Mammary epithelial cell (primary cell): ENCODE data around the gene MTAP.

Experiments used
- CTCF ChIP-seq, 2 donors: IDR thresholded peaks in 1 of 2; conservative IDR thresholded peaks in 1 of 2; 2 replicates each; pipeline ENCODE4 v1.5.1; 2011 to 2012; ENCODE audit warnings: inconsistent platforms in 2 of 2, low read length in 2 of 2, mild to moderate bottlenecking in 2 of 2, control low read depth in 1 of 2, low read depth in 1 of 2; ENCODE audit not compliant: insufficient read depth in 1 of 2; ENCODE audit errors: extremely low read depth in 1 of 2
- EZH2 ChIP-seq: IDR thresholded peaks from 2 replicates; pipeline ENCODE4 v1.6.1; 2012; ENCODE audit warnings: low read length, inconsistent platforms, borderline replicate concordance

DNA sequence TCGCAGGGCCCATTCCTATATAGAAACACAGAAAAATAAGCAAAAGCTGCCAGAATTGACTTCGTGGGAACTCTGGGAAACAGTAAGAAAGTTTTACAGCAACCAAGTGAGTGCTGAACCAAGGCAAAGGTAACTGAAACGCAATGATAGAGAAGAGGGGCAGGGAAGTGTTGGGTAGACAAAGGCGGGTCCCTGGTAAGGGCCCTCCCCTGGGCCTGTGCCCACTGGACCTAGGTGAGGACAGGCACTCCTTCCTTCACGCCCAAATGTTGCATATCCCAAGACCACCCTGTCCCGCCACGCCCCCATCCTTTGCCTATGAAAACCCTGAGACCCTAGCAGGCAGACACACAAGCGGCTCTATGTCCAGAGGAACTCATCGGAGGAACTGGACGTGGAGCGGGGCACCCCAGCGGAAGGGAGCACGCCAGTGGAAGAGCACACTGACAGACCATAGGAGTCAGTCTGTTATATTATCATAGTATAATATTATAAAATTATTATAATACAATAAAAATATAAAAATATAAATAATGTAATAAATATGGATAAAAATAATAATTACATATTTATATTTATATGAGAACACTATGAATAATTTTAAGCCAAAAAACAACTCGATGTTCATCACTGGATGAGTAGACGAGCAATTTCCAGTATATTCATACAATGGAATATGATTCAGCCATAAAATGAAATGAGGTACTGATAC lies 163.9 kb downstream of the MTAP start:
- TF ChIP-seq CTCF (conservative IDR thresholded peaks at IDR 0.05 in 1 of 2, IDR thresholded peaks at IDR 0.05 in 1 of 2; ENCODE audit: extremely low read depth in 1 of 2, insufficient read depth in 1 of 2, low read depth in 1 of 2, low read length in 2 of 2) (no peak), EZH2 (no peak)
